Sigmoid colon (tissue), 7 donors: Measurements from ENCODE around the gene SNX11. TPM values are rescaled to one million over a fixed set of nuclear protein-coding genes. Genes with fewer than 3 reads are reported as not detected.
A peak's percentile ranks its signal among the peaks of the same experiment; 100 is the strongest.
"Not testable (repeated sequence)": the region's sequence is repeated elsewhere in the genome, so short reads cannot be mapped to it uniquely, and the experiment has no call there.

Experiments
- DNase-seq: peaks from one replicate; pipeline ENCODE4 v3.0.0-alpha.2; 2019
- H3K27ac ChIP-seq, 4 donors: fragments of 200-600 bp; sonication (generic); one replicate each; pipeline ENCODE4 v1.5.1; 2016 to 2019; ENCODE audit warnings: mild to moderate bottlenecking in 1 of 4
- H3K27me3 ChIP-seq, 3 donors: fragments of 200-600 bp; sonication (generic); one replicate each; pipeline ENCODE4 v1.5.1; 2019; ENCODE audit warnings: mild to moderate bottlenecking in 1 of 3
- H3K36me3 ChIP-seq, 4 donors: fragments of 200-600 bp; sonication (generic); one replicate each; pipeline ENCODE4 v1.5.1; 2016 to 2019
- H3K4me1 ChIP-seq, 4 donors: fragments of 200-600 bp; sonication (generic); one replicate each; pipeline ENCODE4 v1.5.1; 2017 to 2019
- H3K4me3 ChIP-seq, 4 donors: fragments of 200-600 bp; sonication (generic); one replicate each; pipeline ENCODE4 v1.5.1; 2017 to 2019; ENCODE audit warnings: mild to moderate bottlenecking in 2 of 4, moderate library complexity in 1 of 4
- H3K9me3 ChIP-seq, 4 donors: fragments of 200-600 bp in 3 of 4; sonication (generic) in 3 of 4; one replicate each; pipeline versions ENCODE4 v1.5.1 to v1.6.1; 2013 to 2019
- CTCF ChIP-seq, 4 experiments: fragments of 450-650 bp in 3 of 4; fragments of 200-600 bp in 1 of 4; IDR thresholded peaks; one replicate each; pipeline ENCODE4 v1.5.1; 2016 to 2019; ENCODE audit warnings: antibody characterized with exemption in 4 of 4, mild to moderate bottlenecking in 3 of 4, moderate library complexity in 2 of 4
- EP300 ChIP-seq, 4 donors: sonication (generic); formaldehyde crosslinking; IDR thresholded peaks; one replicate each; pipeline ENCODE4 v1.6.1; 2017; ENCODE audit warnings: antibody characterized with exemption in 4 of 4
- POLR2A ChIP-seq, 2 donors: fragments of 450-650 bp; IDR thresholded peaks; one replicate each; pipeline ENCODE4 v1.6.1; 2016; ENCODE audit warnings: antibody characterized with exemption in 2 of 2, mild to moderate bottlenecking in 2 of 2, moderate library complexity in 2 of 2
- POLR2AphosphoS5 ChIP-seq, 4 donors: sonication (generic); formaldehyde crosslinking; IDR thresholded peaks; one replicate each; pipeline ENCODE4 v1.6.1; 2017; ENCODE audit warnings: antibody characterized with exemption in 4 of 4
- WGBS, 2 donors: extraction: QIAGEN DNeasy Blood & Tissue Kit; methylation state at CpG; one replicate each; pipeline ENCODE4 v1.1.7; 2013; 5-methylcytosine and 5-hydroxymethylcytosine counted together
- intact Hi-C: fragments of 100-400 bp; cut with DNase I; formaldehyde crosslinking; loops from one replicate; pipeline ENCODE4 v1.15.1; 2023
- polyA plus RNA-seq, 3 donors: library from polyadenylated mRNA; stranded (reverse); fragments of 200-250 nt; gene quantifications; one replicate each; pipeline ENCODE4 v1.2.3, GENCODE V29; 2013
- total RNA-seq, 4 donors: library from RNA; depleted of rRNA; stranded (reverse); fragments of >200 nt; gene quantifications; one replicate each; pipeline ENCODE4 v1.1.0, GENCODE V29; 2016
- donor health status: healthy with polysubstance abuse.
- donor health status: Bipolar disorder and iron deficiency.
- donor health status: healthy.

Gene SNX11
- total and polyA plus RNA-seq, 7 donors = 10.0 to 27.8 (median 19.3) TPM

DNA sequence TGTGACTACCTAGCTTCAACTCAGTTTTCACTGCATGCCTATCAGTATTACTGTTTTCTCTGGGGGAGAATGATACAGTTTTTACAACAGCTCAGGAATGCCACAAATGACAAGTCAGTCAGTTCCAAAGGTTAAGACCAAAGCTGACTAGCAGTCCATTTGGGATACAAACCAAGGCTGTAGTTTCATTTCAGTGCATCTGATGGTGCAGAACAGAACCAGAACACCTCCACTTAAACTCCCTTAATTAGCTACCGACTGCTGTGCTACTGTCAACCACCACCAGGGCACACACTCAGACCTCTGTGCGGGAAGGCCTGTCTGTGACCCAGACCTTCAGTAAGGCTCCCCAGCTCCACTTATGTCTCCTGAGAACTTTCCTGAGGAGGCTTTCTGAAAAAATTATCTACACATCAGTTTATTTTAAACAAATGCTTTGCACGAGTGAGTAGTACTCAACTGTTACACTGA is 39.0 kb upstream of the SNX11 start:
- no peaks in the 10 kb centered on the region for H3K9me3 ChIP-seq
- no peak overlapping the region for H3K4me3 ChIP-seq
- H3K27ac ChIP-seq = no peak overlapping the region
- H3K4me1 ChIP-seq = no peaks in the 10 kb centered on the region
- WGBS, 2 donors = 68 to 82% methylated on average over 3 of the region's 3 CpGs
- H3K27me3 ChIP-seq = no peaks in the 10 kb centered on the region
- no peak for TF ChIP-seq POLR2A (IDR thresholded peaks at IDR 0.05)
- TF ChIP-seq EP300 (IDR thresholded peaks at IDR 0.05) = no peak
- peak in 2 of 4 experiments; percentile 18 to 20 for TF ChIP-seq CTCF (IDR thresholded peaks at IDR 0.05)
- peaks cover 0 to 74% (median 24%) of the 10 kb centered on the region in 4 donors for H3K36me3 ChIP-seq
- intact Hi-C loops = no loop called here
- peak; percentile 19 for DNase-seq

DNA sequence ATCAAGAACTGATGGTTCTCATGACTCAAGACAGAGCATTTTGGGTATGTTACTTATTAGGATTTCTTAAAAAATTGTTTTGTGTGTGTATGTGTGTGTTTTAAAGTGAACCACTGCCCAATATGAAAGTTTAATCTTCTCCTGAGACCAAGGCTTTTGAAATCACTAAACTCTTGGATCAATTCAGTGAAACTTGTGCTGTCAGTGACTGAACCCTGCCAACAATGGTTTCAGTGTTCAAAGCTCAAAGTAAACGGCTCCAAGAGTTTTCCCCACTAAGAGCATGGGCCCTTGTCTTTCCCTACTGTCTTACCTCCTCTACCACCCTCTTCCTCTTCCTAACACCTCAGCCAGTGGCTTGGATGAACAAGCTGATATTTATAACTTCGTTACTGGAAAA is 37.4 kb upstream of the SNX11 start:
- H3K9me3 ChIP-seq = no peaks in the 10 kb centered on the region
- peaks cover 0 to 76% (median 21%) of the 10 kb centered on the region in 4 donors for H3K36me3 ChIP-seq
- intact Hi-C loops = loop anchor here (10.0 kb wide), 1 partner anchor 95 kb away; the partner anchor contains the start of gene CDK5RAP3
- no peak overlapping the region for H3K27ac ChIP-seq
- TF ChIP-seq CTCF (IDR thresholded peaks at IDR 0.05) (no peak), EP300 (IDR thresholded peaks at IDR 0.05) (no peak), POLR2A (IDR thresholded peaks at IDR 0.05) (no peak), POLR2AphosphoS5 (IDR thresholded peaks at IDR 0.05) (no peak)
- WGBS, 2 donors = 43 to 56% methylated on average over 2 of the region's 2 CpGs
- H3K4me1 ChIP-seq = peaks cover 0 to 9% (median 3%) of the 10 kb centered on the region in 4 donors
- H3K4me3 ChIP-seq = no peak overlapping the region
- H3K27me3 ChIP-seq = no peaks in the 10 kb centered on the region
- DNase-seq = no peak

DNA sequence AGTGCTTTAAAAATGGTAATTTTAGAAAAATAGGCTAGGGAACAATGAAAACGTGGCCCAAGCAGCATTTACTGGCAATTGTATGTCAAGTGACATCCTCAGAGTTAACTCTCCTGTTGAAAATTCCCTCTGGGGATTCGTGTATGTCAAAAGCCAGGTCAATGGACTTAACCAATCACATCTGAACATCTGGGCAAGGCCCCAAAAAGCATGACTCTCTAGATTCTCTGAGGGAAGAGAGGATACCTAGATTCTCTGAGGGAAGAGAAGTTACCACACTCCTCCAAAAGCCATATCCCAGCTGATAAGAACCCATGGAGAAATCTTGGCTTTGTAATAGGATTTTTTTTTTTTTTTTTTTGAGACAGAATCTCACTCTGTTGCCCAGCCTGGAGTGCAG is 35.9 kb upstream of the SNX11 start:
- TF ChIP-seq EP300 (IDR thresholded peaks at IDR 0.05) = no peak
- no peak for TF ChIP-seq POLR2A (IDR thresholded peaks at IDR 0.05)
- no peak for TF ChIP-seq POLR2AphosphoS5 (IDR thresholded peaks at IDR 0.05)
- TF ChIP-seq CTCF (IDR thresholded peaks at IDR 0.05) = no peak
- H3K27ac ChIP-seq = no peak overlapping the region
- peaks cover 0 to 9% (median 3%) of the 10 kb centered on the region in 4 donors for H3K4me1 ChIP-seq
- H3K36me3 ChIP-seq = peaks cover 0 to 85% (median 30%) of the 10 kb centered on the region in 4 donors
- WGBS, 2 donors = 76 to 83% methylated on average over 2 of the region's 2 CpGs
- DNase-seq = peak; percentile 10
- intact Hi-C loops = loop anchor here (10.0 kb wide), 1 partner anchor 97 kb away; the partner anchor contains the start of gene CDK5RAP3
- no peaks in the 10 kb centered on the region for H3K9me3 ChIP-seq
- no peak overlapping the region for H3K4me3 ChIP-seq
- H3K27me3 ChIP-seq = no peaks in the 10 kb centered on the region

DNA sequence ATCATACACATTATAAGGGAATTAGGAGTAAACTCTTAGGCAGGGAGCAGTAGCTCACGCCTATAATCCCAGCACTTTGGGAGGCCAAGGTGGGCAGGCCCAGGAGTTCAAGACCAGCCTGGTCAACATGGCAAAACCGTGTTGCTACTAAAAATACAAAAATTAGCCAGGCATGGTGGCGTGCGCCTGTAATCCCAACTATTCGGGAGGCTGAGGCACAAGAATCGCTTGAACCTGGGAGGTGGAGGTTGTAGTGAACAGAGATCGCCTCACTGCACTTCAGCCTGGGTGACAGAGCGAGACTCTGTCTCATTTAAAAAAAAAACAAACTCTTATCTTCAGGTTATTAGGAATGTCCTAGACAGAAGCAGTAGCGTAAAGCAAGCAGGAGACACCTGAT is 34.8 kb upstream of the SNX11 start:
- intact Hi-C loops = loop anchor here (10.0 kb wide), 1 partner anchor 98 kb away; the partner anchor contains the start of gene CDK5RAP3
- not testable (repeated sequence) for H3K27ac ChIP-seq, H3K4me3 ChIP-seq, H3K4me1 ChIP-seq, H3K9me3 ChIP-seq, H3K27me3 ChIP-seq
- DNase-seq = peak; percentile 8
- peaks cover 0 to 84% (median 29%) of the 10 kb centered on the region in 4 donors for H3K36me3 ChIP-seq
- 95 to 97% methylated on average over 9 of the region's 9 CpGs for WGBS, 2 donors

DNA sequence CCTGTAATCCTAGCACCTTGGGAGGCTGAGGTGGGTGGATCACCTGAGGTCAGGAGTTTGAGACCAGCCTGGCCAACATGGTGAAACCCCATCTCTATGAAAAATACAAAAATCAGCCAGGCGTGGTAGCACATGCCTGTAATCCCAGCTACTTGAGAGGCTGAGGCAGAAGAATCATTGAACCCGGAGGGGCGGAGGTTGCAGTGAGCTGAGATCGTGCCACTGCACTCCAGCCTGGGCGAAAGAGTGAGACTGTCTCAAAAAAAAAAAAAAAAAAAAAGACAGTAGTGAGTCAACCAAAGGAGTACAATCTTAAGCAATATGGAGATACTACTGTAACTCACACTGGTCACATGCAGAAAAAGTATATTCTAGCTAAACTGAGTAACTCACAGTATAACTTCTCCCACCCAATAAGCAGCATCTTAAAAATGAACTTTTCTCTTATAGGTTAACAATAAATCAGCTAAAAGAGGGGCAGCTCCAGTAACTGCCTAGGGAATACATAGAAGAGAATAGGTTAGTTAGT is 33.9 kb upstream of the SNX11 start:
- intact Hi-C loops = loop anchor here (1.0 to 10.0 kb wide), 4 partner anchors 36 to 99 kb away; partner anchors contain the start of genes CDK5RAP3 and COPZ2
- 96% methylated on average over 5 of the region's 5 CpGs for WGBS, 2 donors
- H3K36me3 ChIP-seq = peaks cover 0 to 80% (median 25%) of the 10 kb centered on the region in 4 donors

More for the DNA sequence above, 33.9 kb upstream of the SNX11 start:
- H3K9me3 ChIP-seq, H3K27me3 ChIP-seq, H3K4me1 ChIP-seq, H3K4me3 ChIP-seq: not testable (repeated sequence)
- DNase-seq = peak; percentile 24
- peak overlapping the region in 3 of 4 donors; percentile 19 to 45 (median 39) for H3K27ac ChIP-seq
